ENCODE measurements around the gene COG4. TPM values are rescaled to one million over a fixed set of nuclear protein-coding genes. Genes with fewer than 3 reads are reported as not detected.

Gene COG4
- total RNA-seq, 1 experiment from 2014 or later: 54.2 TPM

Other genes starting within 250 kb of the COG4 start
- 215 TPM for gene AARS1, start 234.0 kb downstream of the COG4 start, total RNA-seq (2021; ENCODE audit: unreplicated experiment)
- 36.6 TPM for gene DDX19B, start 224.4 kb downstream of the COG4 start, total RNA-seq (2021; ENCODE audit: unreplicated experiment)
- gene DDX19A, start 176.7 kb downstream of the COG4 start, total RNA-seq (2021; ENCODE audit: unreplicated experiment): 43.4 TPM
- gene ST3GAL2, start 84.5 kb downstream of the COG4 start, total RNA-seq (2021; ENCODE audit: unreplicated experiment): 9.5 TPM
- 17.1 TPM for gene FCSK, start 69.0 kb downstream of the COG4 start, total RNA-seq (2021; ENCODE audit: unreplicated experiment)
- 403 TPM for gene SF3B3, start 262 bp upstream of the COG4 start, total RNA-seq (2021; ENCODE audit: unreplicated experiment)
- not detected for gene IL34, start 123.0 kb upstream of the COG4 start, total RNA-seq (2021; ENCODE audit: unreplicated experiment)
- gene MTSS2, start 162.5 kb upstream of the COG4 start, total RNA-seq (2021; ENCODE audit: unreplicated experiment): 41.8 TPM